NOMO-1 (cell line): ENCODE data around the gene RIN3.

Source experiments
- DNase-seq, 2 experiments: peaks; one replicate each; lab custom pipeline; 2025; ENCODE audit not compliant: unreplicated experiment in 2 of 2; lab: John Stamatoyannopoulos, UW

RIN3 gene

GRCh38 chr14:92731622-92732115 is 218.1 kb downstream of the RIN3 start:
- no peak for DNase-seq

- no peak for DNase-seq
These were observed 219.4 kb downstream of the RIN3 start for GRCh38 chr14:92733007-92733406.

GRCh38 chr14:92734618-92735017 is 221.0 kb downstream of the RIN3 start:
- DNase-seq, result no peak

GRCh38 chr14:92735344-92735743 is 221.8 kb downstream of the RIN3 start:
- DNase-seq, result no peak

GRCh38 chr14:92737206-92737605 is 223.6 kb downstream of the RIN3 start:
- DNase-seq, result no peak

- DNase-seq, result no peak
These were observed 224.1 kb downstream of the RIN3 start for GRCh38 chr14:92737619-92738188.
